ENCODE results near the gene KRTAP5-9. TPM values are rescaled to one million over a fixed set of nuclear protein-coding genes. Genes with fewer than 3 reads are reported as not detected.

Gene KRTAP5-9
- total and polyA plus RNA-seq, 2 donors from 2014 or later = 0.66 TPM; not detected in 1

GRCh38 chr11:71545405-71545966, 2.7 kb upstream of the KRTAP5-9 start:
- H3K9ac ChIP-seq (ENCODE audit: low read length in 3 of 3) = no peak overlapping the region
- DNase-seq (no peak), FAIRE-seq (no peak)
- no peak overlapping the region for H3K4me3 ChIP-seq (ENCODE audit: low read length in 3 of 3)
- no peaks in the 10 kb centered on the region for H3K9me3 ChIP-seq (ENCODE audit: control insufficient read depth in 2 of 3, insufficient read depth in 1 of 3, low read length in 3 of 3)
- intact Hi-C loops (cut with DNase I) = no loop called here
- H3K4me1 ChIP-seq (ENCODE audit: control insufficient read depth in 2 of 3, insufficient read depth in 2 of 3, low read depth in 1 of 3, low read length in 3 of 3) = no peaks in the 10 kb centered on the region
- H3K27me3 ChIP-seq (ENCODE audit: control insufficient read depth, insufficient read depth, low read length) = no peaks in the 10 kb centered on the region
- no peak overlapping the region for H3K27ac ChIP-seq (ENCODE audit: low read depth in 2 of 2, low read length in 2 of 2)
- no peak for TF ChIP-seq CTCF (IDR thresholded peaks at IDR 0.05; ENCODE audit: borderline replicate concordance, extremely low read depth, insufficient read depth)
- H3K36me3 ChIP-seq (ENCODE audit: control insufficient read depth in 2 of 3, insufficient read depth in 3 of 3, low read length in 3 of 3) = no peaks in the 10 kb centered on the region

- intact Hi-C loops (cut with DNase I) = no loop called here
- TF ChIP-seq CTCF (IDR thresholded peaks at IDR 0.05; ENCODE audit: borderline replicate concordance, extremely low read depth, insufficient read depth) = no peak
- Histone ChIP-seq H3K4me3 (ENCODE audit: low read length in 3 of 3) (no peak overlapping the region), H3K9ac (ENCODE audit: low read length in 3 of 3) (no peak overlapping the region), H3K36me3 (ENCODE audit: control insufficient read depth in 2 of 3, insufficient read depth in 3 of 3, low read length in 3 of 3) (no peaks in the 10 kb centered on the region), H3K27ac (ENCODE audit: low read depth in 2 of 2, low read length in 2 of 2) (no peak overlapping the region), H3K4me1 (ENCODE audit: control insufficient read depth in 2 of 3, insufficient read depth in 2 of 3, low read depth in 1 of 3, low read length in 3 of 3) (no peaks in the 10 kb centered on the region), H3K27me3 (ENCODE audit: control insufficient read depth, insufficient read depth, low read length) (no peaks in the 10 kb centered on the region), H3K9me3 (ENCODE audit: control insufficient read depth in 2 of 3, insufficient read depth in 1 of 3, low read length in 3 of 3) (no peaks in the 10 kb centered on the region)
- FAIRE-seq (no peak), DNase-seq (peak in 1 of 5 donors; percentile 47)
Measured at GRCh38 chr11:71548716-71549151, 514 bp downstream of the KRTAP5-9 start.

GRCh38 chr11:71551711-71552110, 3.5 kb downstream of the KRTAP5-9 start:
- intact Hi-C loops (cut with DNase I) = no loop called here
- FAIRE-seq (no peak), DNase-seq (no peak)
- Histone ChIP-seq H3K4me1 (ENCODE audit: control insufficient read depth in 2 of 3, insufficient read depth in 2 of 3, low read depth in 1 of 3, low read length in 3 of 3) (no peaks in the 10 kb centered on the region), H3K27ac (ENCODE audit: low read depth in 2 of 2, low read length in 2 of 2) (no peak overlapping the region), H3K27me3 (ENCODE audit: control insufficient read depth, insufficient read depth, low read length) (no peaks in the 10 kb centered on the region), H3K9ac (ENCODE audit: low read length in 3 of 3) (no peak overlapping the region), H3K36me3 (ENCODE audit: control insufficient read depth in 2 of 3, insufficient read depth in 3 of 3, low read length in 3 of 3) (no peaks in the 10 kb centered on the region), H3K9me3 (ENCODE audit: control insufficient read depth in 2 of 3, insufficient read depth in 1 of 3, low read length in 3 of 3) (no peaks in the 10 kb centered on the region), H3K4me3 (ENCODE audit: low read length in 3 of 3) (no peak overlapping the region)
- no peak for TF ChIP-seq CTCF (IDR thresholded peaks at IDR 0.05; ENCODE audit: borderline replicate concordance, extremely low read depth, insufficient read depth)

- Histone ChIP-seq H3K36me3 (ENCODE audit: control insufficient read depth in 2 of 3, insufficient read depth in 3 of 3, low read length in 3 of 3) (no peaks in the 10 kb centered on the region), H3K9me3 (ENCODE audit: control insufficient read depth in 2 of 3, insufficient read depth in 1 of 3, low read length in 3 of 3) (no peaks in the 10 kb centered on the region), H3K27ac (ENCODE audit: low read depth in 2 of 2, low read length in 2 of 2) (no peak overlapping the region), H3K4me1 (ENCODE audit: control insufficient read depth in 2 of 3, insufficient read depth in 2 of 3, low read depth in 1 of 3, low read length in 3 of 3) (no peaks in the 10 kb centered on the region), H3K4me3 (ENCODE audit: low read length in 3 of 3) (no peak overlapping the region), H3K9ac (ENCODE audit: low read length in 3 of 3) (no peak overlapping the region), H3K27me3 (ENCODE audit: control insufficient read depth, insufficient read depth, low read length) (no peaks in the 10 kb centered on the region)
- no peak for FAIRE-seq
- DNase-seq = no peak
- intact Hi-C loops (cut with DNase I) = no loop called here
- TF ChIP-seq CTCF (IDR thresholded peaks at IDR 0.05; ENCODE audit: borderline replicate concordance, extremely low read depth, insufficient read depth) = no peak
Measured at GRCh38 chr11:71554996-71555395, 6.8 kb downstream of the KRTAP5-9 start.
